HepG2 (cell line): ENCODE measurements around the gene APRT. TPM values are rescaled to one million over a fixed set of nuclear protein-coding genes. Genes with fewer than 3 reads are reported as not detected.

ENCODE experiments used
- ADNP ChIP-seq: sonication (generic); formaldehyde crosslinking; IDR thresholded peaks from 2 replicates; pipeline ENCODE4 v1.4.0; 2020; ENCODE audit warnings: missing genetic modification reagents
- BCL6 ChIP-seq: IDR thresholded peaks from 2 replicates; pipeline ENCODE4 v1.6.1; 2016; ENCODE audit warnings: missing genetic modification reagents, missing compliant biosample characterization
- CC2D1A ChIP-seq: sonication (generic); formaldehyde crosslinking; IDR thresholded peaks from 2 replicates; pipeline ENCODE4 v1.8.1; 2023; ENCODE audit warnings: mild to moderate bottlenecking, missing genetic modification reagents
- FOSL2 ChIP-seq: sonication (generic); formaldehyde crosslinking; IDR thresholded peaks from 2 replicates; pipeline ENCODE4 v1.4.0; 2020; ENCODE audit warnings: missing genetic modification reagents
- GLI4 ChIP-seq: sonication (generic); formaldehyde crosslinking; IDR thresholded peaks from 2 replicates; pipeline ENCODE4 v1.5.1; 2020; ENCODE audit warnings: missing genetic modification reagents, mild to moderate bottlenecking, moderate library complexity, borderline replicate concordance
- HNF4G ChIP-seq, 2 experiments: sonication (generic) in 1 of 2; formaldehyde crosslinking in 1 of 2; IDR thresholded peaks; 2 replicates each; pipeline versions ENCODE4 v1.4.0 to v1.6.1; 2011 to 2020; ENCODE audit warnings: borderline replicate concordance in 2 of 2, low read depth in 2 of 2, mild to moderate bottlenecking in 2 of 2, low read length in 1 of 2, missing genetic modification reagents in 1 of 2, moderate library complexity in 1 of 2
- MAFG ChIP-seq: sonication (generic); formaldehyde crosslinking; IDR thresholded peaks from 2 replicates; pipeline ENCODE4 v1.5.1; 2020; ENCODE audit warnings: mild to moderate bottlenecking, missing genetic modification reagents
- NPAS2 ChIP-seq: sonication (generic); formaldehyde crosslinking; IDR thresholded peaks from 2 replicates; pipeline ENCODE4 v1.8.0; 2022; ENCODE audit warnings: mild to moderate bottlenecking, missing genetic modification reagents, borderline replicate concordance
- NRL ChIP-seq: sonication (generic); formaldehyde crosslinking; IDR thresholded peaks from 2 replicates; pipeline ENCODE4 v1.5.0; 2020; ENCODE audit warnings: missing genetic modification reagents, mild to moderate bottlenecking, moderate library complexity, borderline replicate concordance
- PHF5A ChIP-seq: IDR thresholded peaks from one replicate; pipeline ENCODE4 v1.6.1; 2018; ENCODE audit warnings: low read depth, missing genetic modification reagents; ENCODE audit not compliant: unreplicated experiment
- POLR2AphosphoS2 ChIP-seq: IDR thresholded peaks from 2 replicates; pipeline ENCODE4 v1.6.1; 2011; ENCODE audit warnings: low read depth, low read length, improper control_type of control experiment
- RELA ChIP-seq: sonication (generic); formaldehyde crosslinking; IDR thresholded peaks from 2 replicates; pipeline ENCODE4 v1.4.0; 2020; ENCODE audit warnings: missing genetic modification reagents
- SKI ChIP-seq: fragments of 450-650 bp; IDR thresholded peaks from one replicate; pipeline ENCODE4 v1.6.1; 2018; ENCODE audit warnings: mild to moderate bottlenecking; ENCODE audit not compliant: partially characterized antibody
- SP1 ChIP-seq, 2 experiments: fragments of 450-650 bp in 1 of 2; sonication (generic) in 1 of 2; formaldehyde crosslinking in 1 of 2; IDR thresholded peaks; 2 replicates each; pipeline versions ENCODE4 v1.4.0 to v1.6.1; 2016 to 2020; ENCODE audit warnings: missing genetic modification reagents in 1 of 2
- ZNF24 ChIP-seq: fragments of 450-650 bp; IDR thresholded peaks from 2 replicates; pipeline ENCODE4 v1.6.1; 2017; ENCODE audit warnings: antibody characterized with exemption, mild to moderate bottlenecking
- ZNF556 ChIP-seq: sonication (generic); formaldehyde crosslinking; IDR thresholded peaks from 2 replicates; pipeline ENCODE4 v1.4.0; 2020; ENCODE audit warnings: mild to moderate bottlenecking, missing genetic modification reagents, borderline replicate concordance
- ZNF557 ChIP-seq: sonication (generic); formaldehyde crosslinking; IDR thresholded peaks from 2 replicates; pipeline ENCODE4 v1.4.0; 2020; ENCODE audit warnings: missing genetic modification reagents
- ZNF589 ChIP-seq: sonication (generic); formaldehyde crosslinking; conservative IDR thresholded peaks from 2 replicates; pipeline ENCODE4 v1.8.0; 2022; ENCODE audit warnings: mild to moderate bottlenecking, moderate library complexity, missing genetic modification reagents
- ZNF660 ChIP-seq: sonication (generic); formaldehyde crosslinking; IDR thresholded peaks from 2 replicates; pipeline ENCODE4 v1.5.1; 2020; ENCODE audit warnings: mild to moderate bottlenecking, low read depth, missing genetic modification reagents, borderline replicate concordance
- ZNF891 ChIP-seq: sonication (generic); formaldehyde crosslinking; IDR thresholded peaks from 2 replicates; pipeline ENCODE4 v1.5.0; 2020; ENCODE audit warnings: mild to moderate bottlenecking, missing genetic modification reagents
- polyA plus RNA-seq, 8 experiments: library from polyadenylated mRNA; depleted of rRNA in 3 of 8; stranded (reverse) in 7 of 8; unstranded in 1 of 8; fragments of >200 nt; fragmentation: Illumina TruSeq in 4 of 8; extraction: Trizol in 4 of 8; gene quantifications; 2 replicates each; pipeline versions ENCODE4 v1.2.1 to v1.2.3, GENCODE V29; 2011 to 2016; ENCODE audit warnings: low read depth in 4 of 8, missing spikeins in 1 of 8, mixed read lengths in 1 of 8; ENCODE audit not compliant: insufficient read depth in 1 of 8
- total RNA-seq, 5 experiments: library from RNA; depleted of rRNA; stranded (reverse); fragments of >200 nt; fragmentation: Illumina TruSeq; extraction: Trizol; gene quantifications; 2 replicates each; pipeline ENCODE4 v1.2.3, GENCODE V29; 2016; ENCODE audit warnings: low read depth in 1 of 5
- TF ChIP-seq, protein P1 (sequence below): sonication (generic); formaldehyde crosslinking; IDR thresholded peaks from 2 replicates; pipeline ENCODE4 v1.9.0; 2022; ENCODE audit warnings: missing genetic modification reagents, mild to moderate bottlenecking, borderline replicate concordance
- TF ChIP-seq, protein P2 (sequence below): IDR thresholded peaks from 2 replicates; pipeline ENCODE4 v1.6.1; 2016; ENCODE audit warnings: control low read depth
- TF ChIP-seq, protein P3 (sequence below): sonication (generic); formaldehyde crosslinking; conservative IDR thresholded peaks from 2 replicates; pipeline ENCODE4 v1.4.0; 2020; ENCODE audit warnings: missing genetic modification reagents
- TF ChIP-seq, protein P4 (sequence below): sonication (generic); formaldehyde crosslinking; IDR thresholded peaks from 2 replicates; pipeline ENCODE4 v1.4.0; 2020; ENCODE audit warnings: mild to moderate bottlenecking, missing genetic modification reagents
- TF ChIP-seq, protein P5 (sequence below): sonication (generic); formaldehyde crosslinking; IDR thresholded peaks from 2 replicates; pipeline ENCODE4 v1.8.1; 2023; ENCODE audit warnings: mild to moderate bottlenecking, missing genetic modification reagents, borderline replicate concordance

APRT gene
- total and polyA plus RNA-seq, 2 of the 13 experiments (the other 11 are each of a cell fraction or from before 2014, with no cell fraction given): 155 to 242 TPM

DNA sequence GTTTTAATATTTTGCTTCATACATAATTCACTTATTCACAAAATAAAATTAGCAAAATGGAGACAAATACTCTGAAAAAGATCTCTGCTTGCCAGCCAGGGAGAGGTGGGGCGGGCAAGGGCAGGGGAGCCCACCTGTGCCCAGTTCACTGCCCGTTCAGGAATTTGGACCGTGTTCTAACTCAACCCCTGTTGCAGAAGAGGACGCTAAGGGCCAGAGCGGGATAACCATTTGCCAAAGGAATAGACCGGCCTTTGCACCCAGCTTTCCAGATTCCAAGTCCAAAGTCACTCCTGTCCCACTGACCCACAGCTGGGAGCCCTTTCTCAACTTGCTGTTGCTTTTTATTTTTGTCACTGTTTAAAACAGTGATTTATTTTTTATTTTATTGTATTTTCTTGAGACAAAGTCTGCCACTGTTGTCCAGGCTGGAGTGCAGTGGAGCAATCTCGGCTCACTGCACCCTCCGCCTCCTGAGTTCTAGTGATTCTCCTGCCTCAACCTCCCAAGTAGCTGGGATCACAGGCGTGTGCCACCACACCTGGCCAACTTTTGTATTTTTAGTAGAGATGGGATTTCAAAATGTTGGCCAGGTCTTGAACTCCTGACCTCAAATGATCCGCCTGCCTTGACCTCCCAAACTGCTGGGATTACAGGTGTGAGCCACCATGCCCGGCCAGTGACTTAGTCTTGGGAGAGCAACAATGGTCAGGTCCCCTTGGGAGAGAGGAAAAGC lies 24.0 kb downstream of the APRT start (continued):
- no peak for TF ChIP-seq SP1 (IDR thresholded peaks at IDR 0.05)
- no peak for TF ChIP-seq SP1 (CRISPR knock-in tag; IDR thresholded peaks at IDR 0.05)
- TF ChIP-seq ZNF660 (CRISPR knock-in tag): no peak
- TF ChIP-seq HNF4G (IDR thresholded peaks at IDR 0.05; ENCODE audit: borderline replicate concordance, low read depth, low read length): peak; percentile 98
- TF ChIP-seq HNF4G (CRISPR knock-in tag; IDR thresholded peaks at IDR 0.05; ENCODE audit: borderline replicate concordance, low read depth): peak; percentile 93
- no peak for TF ChIP-seq ZNF557 (CRISPR knock-in tag)
- TF ChIP-seq GLI4 (CRISPR knock-in tag): no peak
- TF ChIP-seq ZNF24: no peak
- TF ChIP-seq POLR2AphosphoS2: no peak
- TF ChIP-seq, protein P1, sequence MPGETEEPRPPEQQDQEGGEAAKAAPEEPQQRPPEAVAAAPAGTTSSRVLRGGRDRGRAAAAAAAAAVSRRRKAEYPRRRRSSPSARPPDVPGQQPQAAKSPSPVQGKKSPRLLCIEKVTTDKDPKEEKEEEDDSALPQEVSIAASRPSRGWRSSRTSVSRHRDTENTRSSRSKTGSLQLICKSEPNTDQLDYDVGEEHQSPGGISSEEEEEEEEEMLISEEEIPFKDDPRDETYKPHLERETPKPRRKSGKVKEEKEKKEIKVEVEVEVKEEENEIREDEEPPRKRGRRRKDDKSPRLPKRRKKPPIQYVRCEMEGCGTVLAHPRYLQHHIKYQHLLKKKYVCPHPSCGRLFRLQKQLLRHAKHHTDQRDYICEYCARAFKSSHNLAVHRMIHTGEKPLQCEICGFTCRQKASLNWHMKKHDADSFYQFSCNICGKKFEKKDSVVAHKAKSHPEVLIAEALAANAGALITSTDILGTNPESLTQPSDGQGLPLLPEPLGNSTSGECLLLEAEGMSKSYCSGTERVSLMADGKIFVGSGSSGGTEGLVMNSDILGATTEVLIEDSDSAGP (CRISPR knock-in tag): no peak
- TF ChIP-seq ZNF556 (CRISPR knock-in tag): no peak
- TF ChIP-seq, protein P2, sequence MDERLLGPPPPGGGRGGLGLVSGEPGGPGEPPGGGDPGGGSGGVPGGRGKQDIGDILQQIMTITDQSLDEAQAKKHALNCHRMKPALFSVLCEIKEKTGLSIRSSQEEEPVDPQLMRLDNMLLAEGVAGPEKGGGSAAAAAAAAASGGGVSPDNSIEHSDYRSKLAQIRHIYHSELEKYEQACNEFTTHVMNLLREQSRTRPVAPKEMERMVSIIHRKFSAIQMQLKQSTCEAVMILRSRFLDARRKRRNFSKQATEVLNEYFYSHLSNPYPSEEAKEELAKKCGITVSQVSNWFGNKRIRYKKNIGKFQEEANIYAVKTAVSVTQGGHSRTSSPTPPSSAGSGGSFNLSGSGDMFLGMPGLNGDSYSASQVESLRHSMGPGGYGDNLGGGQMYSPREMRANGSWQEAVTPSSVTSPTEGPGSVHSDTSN (CRISPR knock-in tag): no peak
- TF ChIP-seq ZNF891 (CRISPR knock-in tag): no peak
- TF ChIP-seq, protein P3, sequence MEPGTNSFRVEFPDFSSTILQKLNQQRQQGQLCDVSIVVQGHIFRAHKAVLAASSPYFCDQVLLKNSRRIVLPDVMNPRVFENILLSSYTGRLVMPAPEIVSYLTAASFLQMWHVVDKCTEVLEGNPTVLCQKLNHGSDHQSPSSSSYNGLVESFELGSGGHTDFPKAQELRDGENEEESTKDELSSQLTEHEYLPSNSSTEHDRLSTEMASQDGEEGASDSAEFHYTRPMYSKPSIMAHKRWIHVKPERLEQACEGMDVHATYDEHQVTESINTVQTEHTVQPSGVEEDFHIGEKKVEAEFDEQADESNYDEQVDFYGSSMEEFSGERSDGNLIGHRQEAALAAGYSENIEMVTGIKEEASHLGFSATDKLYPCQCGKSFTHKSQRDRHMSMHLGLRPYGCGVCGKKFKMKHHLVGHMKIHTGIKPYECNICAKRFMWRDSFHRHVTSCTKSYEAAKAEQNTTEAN (CRISPR knock-in tag): no peak
- no peak for TF ChIP-seq PHF5A (CRISPR knock-in tag)
- TF ChIP-seq, protein P4, sequence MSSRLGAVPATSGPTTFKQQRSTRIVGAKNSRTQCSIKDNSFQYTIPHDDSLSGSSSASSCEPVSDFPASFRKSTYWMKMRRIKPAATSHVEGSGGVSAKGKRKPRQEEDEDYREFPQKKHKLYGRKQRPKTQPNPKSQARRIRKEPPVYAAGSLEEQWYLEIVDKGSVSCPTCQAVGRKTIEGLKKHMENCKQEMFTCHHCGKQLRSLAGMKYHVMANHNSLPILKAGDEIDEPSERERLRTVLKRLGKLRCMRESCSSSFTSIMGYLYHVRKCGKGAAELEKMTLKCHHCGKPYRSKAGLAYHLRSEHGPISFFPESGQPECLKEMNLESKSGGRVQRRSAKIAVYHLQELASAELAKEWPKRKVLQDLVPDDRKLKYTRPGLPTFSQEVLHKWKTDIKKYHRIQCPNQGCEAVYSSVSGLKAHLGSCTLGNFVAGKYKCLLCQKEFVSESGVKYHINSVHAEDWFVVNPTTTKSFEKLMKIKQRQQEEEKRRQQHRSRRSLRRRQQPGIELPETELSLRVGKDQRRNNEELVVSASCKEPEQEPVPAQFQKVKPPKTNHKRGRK: no peak
- no peak for TF ChIP-seq NRL (CRISPR knock-in tag)
- TF ChIP-seq MAFG (CRISPR knock-in tag): no peak
- TF ChIP-seq CC2D1A: no peak
- no peak for TF ChIP-seq FOSL2
- TF ChIP-seq SKI: no peak
- TF ChIP-seq ZNF589 (CRISPR knock-in tag): no peak
- no peak for TF ChIP-seq ADNP (CRISPR knock-in tag)
- TF ChIP-seq, protein P5, sequence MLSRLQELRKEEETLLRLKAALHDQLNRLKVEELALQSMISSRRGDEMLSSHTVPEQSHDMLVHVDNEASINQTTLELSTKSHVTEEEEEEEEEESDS: no peak
- no peak for TF ChIP-seq NPAS2 (CRISPR knock-in tag)
- TF ChIP-seq RELA (CRISPR knock-in tag): no peak
- peak; percentile 34; the same call in 1 of the 2 replicates for TF ChIP-seq BCL6 (CRISPR knock-in tag)
